PC-3 (cell line): ENCODE results near the gene MC2R.

ENCODE experiments used
- EZH2 ChIP-seq: fragments of 300-600 bp; sonication (generic); IDR thresholded peaks from one replicate; pipeline ENCODE4 v1.6.1; 2017; ENCODE audit warnings: antibody characterized with exemption, mild to moderate bottlenecking, low read length; ENCODE audit not compliant: unreplicated experiment
- TF ChIP-seq, protein P1 (sequence below): fragments of 300-600 bp; sonication (generic); conservative IDR thresholded peaks from 2 replicates; pipeline ENCODE4 v1.5.1; 2017; ENCODE audit warnings: antibody characterized with exemption, low read depth, mild to moderate bottlenecking, low read length

- TF ChIP-seq, protein P1, sequence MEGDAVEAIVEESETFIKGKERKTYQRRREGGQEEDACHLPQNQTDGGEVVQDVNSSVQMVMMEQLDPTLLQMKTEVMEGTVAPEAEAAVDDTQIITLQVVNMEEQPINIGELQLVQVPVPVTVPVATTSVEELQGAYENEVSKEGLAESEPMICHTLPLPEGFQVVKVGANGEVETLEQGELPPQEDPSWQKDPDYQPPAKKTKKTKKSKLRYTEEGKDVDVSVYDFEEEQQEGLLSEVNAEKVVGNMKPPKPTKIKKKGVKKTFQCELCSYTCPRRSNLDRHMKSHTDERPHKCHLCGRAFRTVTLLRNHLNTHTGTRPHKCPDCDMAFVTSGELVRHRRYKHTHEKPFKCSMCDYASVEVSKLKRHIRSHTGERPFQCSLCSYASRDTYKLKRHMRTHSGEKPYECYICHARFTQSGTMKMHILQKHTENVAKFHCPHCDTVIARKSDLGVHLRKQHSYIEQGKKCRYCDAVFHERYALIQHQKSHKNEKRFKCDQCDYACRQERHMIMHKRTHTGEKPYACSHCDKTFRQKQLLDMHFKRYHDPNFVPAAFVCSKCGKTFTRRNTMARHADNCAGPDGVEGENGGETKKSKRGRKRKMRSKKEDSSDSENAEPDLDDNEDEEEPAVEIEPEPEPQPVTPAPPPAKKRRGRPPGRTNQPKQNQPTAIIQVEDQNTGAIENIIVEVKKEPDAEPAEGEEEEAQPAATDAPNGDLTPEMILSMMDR: no peak
- no peak for TF ChIP-seq EZH2
Observed at GRCh38 chr18:13836559-13836958, 78.8 kb downstream of the MC2R start.
